K562 treated with DMSO at 1 percent for 4 hours (cell line): Measurements from ENCODE around the gene MRGPRG. TPM values are rescaled to one million over a fixed set of nuclear protein-coding genes. Genes with fewer than 3 reads are reported as not detected.

ENCODE experiments used
- total RNA-seq: library from RNA; unstranded; fragments of 300-600 nt; gene quantifications from 2 replicates; pipeline ENCODE4 v1.2.3, GENCODE V29; 2022; ENCODE audit not compliant: insufficient read depth

Gene MRGPRG, protein sequence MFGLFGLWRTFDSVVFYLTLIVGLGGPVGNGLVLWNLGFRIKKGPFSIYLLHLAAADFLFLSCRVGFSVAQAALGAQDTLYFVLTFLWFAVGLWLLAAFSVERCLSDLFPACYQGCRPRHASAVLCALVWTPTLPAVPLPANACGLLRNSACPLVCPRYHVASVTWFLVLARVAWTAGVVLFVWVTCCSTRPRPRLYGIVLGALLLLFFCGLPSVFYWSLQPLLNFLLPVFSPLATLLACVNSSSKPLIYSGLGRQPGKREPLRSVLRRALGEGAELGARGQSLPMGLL
- total RNA-seq, result not detected in 2 replicates

GRCh38 chr11:3218483-3219280, at the start of gene MRGPRG:
MRGPRG (minus strand) TSS chr11:3218813; CDS start chr11:3218813, 0 bp downstream.

GRCh38 chr11:3231851-3232744, 13.5 kb upstream of the MRGPRG start, which contains the start of gene MRGPRE:
MRGPRE (minus strand) TSS chr11:3232417; CDS start chr11:3228799, 3,618 bp downstream.

Other genes with a start within 250 kb of the MRGPRG start
- 89.8 and 102 TPM in 2 replicates for gene NAP1L4, start 226.5 kb downstream of the MRGPRG start, total RNA-seq
- 153 and 162 TPM in 2 replicates for gene CARS1, start 161.4 kb downstream of the MRGPRG start, total RNA-seq
- 7.1 and 8.0 TPM in 2 replicates for gene OSBPL5, start 53.5 kb downstream of the MRGPRG start, total RNA-seq
- not detected in 2 replicates for gene MRGPRE, start 13.6 kb upstream of the MRGPRG start, total RNA-seq
- gene ZNF195, start 160.3 kb upstream of the MRGPRG start, total RNA-seq, result 12.6 and 22.9 TPM in 2 replicates